GM18498 (cell line): ENCODE measurements around the gene MICAL2.

Source experiments
- ATAC-seq: cut with Tn5 transposase; IDR thresholded peaks from one replicate; pipeline ENCODE4 v1.9.1; 2021; ENCODE audit warnings: mild to moderate bottlenecking, moderate library complexity; ENCODE audit not compliant: unreplicated experiment

MICAL2 gene

GRCh38 chr11:12219757-12220156 is 109.4 kb downstream of the MICAL2 start:
- ATAC-seq = no peak

GRCh38 chr11:12220305-12220704 is 109.9 kb downstream of the MICAL2 start:
- ATAC-seq = no peak

- no peak for ATAC-seq
Observed at GRCh38 chr11:12221051-12221535, 110.7 kb downstream of the MICAL2 start.

- no peak for ATAC-seq
Observed at GRCh38 chr11:12222055-12222792, 111.8 kb downstream of the MICAL2 start.

- ATAC-seq = no peak
Observed at GRCh38 chr11:12223771-12224536, 113.6 kb downstream of the MICAL2 start.

GRCh38 chr11:12224537-12224893 is 114.1 kb downstream of the MICAL2 start:
- peak; percentile 99 for ATAC-seq

- ATAC-seq = no peak
Observed at GRCh38 chr11:12225046-12225739, 114.8 kb downstream of the MICAL2 start.

GRCh38 chr11:12226093-12226492 is 115.7 kb downstream of the MICAL2 start:
- ATAC-seq = no peak

GRCh38 chr11:12229450-12230229 is 119.2 kb downstream of the MICAL2 start:
- no peak for ATAC-seq

GRCh38 chr11:12232160-12232559 is 121.8 kb downstream of the MICAL2 start:
- ATAC-seq = no peak

GRCh38 chr11:12232817-12233601 is 122.6 kb downstream of the MICAL2 start:
- ATAC-seq = no peak

GRCh38 chr11:12233602-12233925 is 123.2 kb downstream of the MICAL2 start:
- ATAC-seq = no peak

GRCh38 chr11:12234221-12234620 is 123.8 kb downstream of the MICAL2 start:
- ATAC-seq = no peak

- no peak for ATAC-seq
Observed at GRCh38 chr11:12235080-12235479, 124.7 kb downstream of the MICAL2 start.

GRCh38 chr11:12235553-12235946 is 125.2 kb downstream of the MICAL2 start:
- no peak for ATAC-seq

- ATAC-seq = peak; percentile 76
Observed at GRCh38 chr11:12235947-12236743, 125.8 kb downstream of the MICAL2 start.

- ATAC-seq = no peak
Observed at GRCh38 chr11:12236744-12237101, 126.3 kb downstream of the MICAL2 start.

GRCh38 chr11:12237381-12237784 is 127.0 kb downstream of the MICAL2 start:
- ATAC-seq = no peak

- no peak for ATAC-seq
Observed at GRCh38 chr11:12238420-12238819, 128.0 kb downstream of the MICAL2 start.
